HepG2 (cell line): ENCODE data around the gene ADGRD1. TPM values are rescaled to one million over a fixed set of nuclear protein-coding genes. Genes with fewer than 3 reads are reported as not detected.
"Not testable (repeated sequence)": the region's sequence is repeated elsewhere in the genome, so short reads cannot be mapped to it uniquely, and the experiment has no call there.

Source experiments
- ATAC-seq: fragments of 200-7000 bp; cut with Tn5 transposase; 3 replicates; pipeline ENCODE4 v1.9.1; 2020; ENCODE audit warnings: mild to moderate bottlenecking, moderate library complexity
- BruUV-seq: library from RNA; stranded (reverse); fragments of 400-500 nt; replicated peaks from 2 replicates; lab custom pipeline; 2021; lab: Mats Ljungman, UMichigan
- CTCF ChIA-PET: fragments of 300-600 bp; formaldehyde crosslinking; extraction: SDS; loops from one replicate; lab custom pipeline; 2021; ENCODE audit warnings: low total read pairs, inconsistent platforms, low intra/inter-chr PET ratio; lab: Yijun Ruan, JAX
- POLR2A ChIA-PET: fragments of 350-600 bp; sonication (Branson Sonifier 250); formaldehyde crosslinking; loops from one replicate; lab custom pipeline; 2020; ENCODE audit warnings: antibody characterized with exemption, inconsistent platforms; lab: Yijun Ruan, JAX
- DNase-seq: peaks from one replicate; pipeline ENCODE4 v3.0.0-alpha.2; 2015; ENCODE audit warnings: low spot score
- FAIRE-seq: peaks from 3 replicates; lab custom pipeline; 2011; peaks lifted over from hg19 to GRCh38; lab: Jason Lieb, UNC
- H2AFZ ChIP-seq: one replicate; pipeline ENCODE4 v1.6.1; 2011; ENCODE audit warnings: low read length, inconsistent platforms
- H3K27ac ChIP-seq: fragments of 300-600 bp; 3 replicates; pipeline ENCODE4 v1.8.0; 2011; ENCODE audit warnings: mixed run types, mild to moderate bottlenecking, mixed read lengths, low read length, inconsistent platforms; ENCODE audit not compliant: insufficient read depth; ENCODE audit errors: extremely low read length
- H3K27me3 ChIP-seq, 2 experiments: fragments of 200-600 bp in 1 of 2; 2 replicates in 1 of 2; 3 replicates in 1 of 2; pipeline versions ENCODE4 v1.6.0 to v1.8.0; 2011; ENCODE audit warnings: low read length in 2 of 2, mild to moderate bottlenecking in 2 of 2, moderate library complexity in 2 of 2, inconsistent platforms in 1 of 2; ENCODE audit not compliant: insufficient read depth in 2 of 2, control insufficient read depth in 1 of 2
- H3K36me3 ChIP-seq, 2 experiments: fragments of 200-600 bp in 1 of 2; replicated peaks in 1 of 2; 2 replicates in 1 of 2; 3 replicates in 1 of 2; pipeline versions ENCODE4 v1.5.1 to v1.8.0; 2011; ENCODE audit warnings: low read length in 2 of 2, inconsistent platforms in 1 of 2; ENCODE audit not compliant: insufficient read depth in 2 of 2, control insufficient read depth in 1 of 2
- H3K4me1 ChIP-seq: 2 replicates; pipeline ENCODE4 v1.5.1; 2012; ENCODE audit warnings: low read length, inconsistent platforms; ENCODE audit not compliant: insufficient read depth
- H3K4me2 ChIP-seq: 2 replicates; pipeline ENCODE4 v1.6.0; 2011; ENCODE audit warnings: low read depth, low read length, inconsistent platforms
- H3K4me3 ChIP-seq, 3 experiments: fragments of 200-600 bp in 1 of 3; sonication (generic), shearing (Covaris generic) in 1 of 3; replicated peaks in 1 of 3; 2 replicates each; pipeline ENCODE4 v1.5.1; 2011 to 2016; ENCODE audit warnings: low read length in 3 of 3, inconsistent platforms in 2 of 3, low read depth in 2 of 3, mild to moderate bottlenecking in 2 of 3, control low read depth in 1 of 3, mixed read lengths in 1 of 3; ENCODE audit not compliant: insufficient read depth in 1 of 3
- H3K79me2 ChIP-seq: one replicate; pipeline ENCODE4 v1.6.1; 2011; ENCODE audit warnings: low read length, inconsistent platforms; ENCODE audit not compliant: insufficient read depth
- H3K9ac ChIP-seq: 2 replicates; pipeline ENCODE4 v1.6.0; 2011; ENCODE audit warnings: mild to moderate bottlenecking, low read depth, low read length, inconsistent platforms; ENCODE audit not compliant: insufficient read depth
- H3K9me3 ChIP-seq: 2 replicates; pipeline ENCODE4 v1.5.1; 2012; ENCODE audit warnings: mild to moderate bottlenecking, low read length
- H4K20me1 ChIP-seq: 2 replicates; pipeline ENCODE4 v1.6.0; 2011; ENCODE audit warnings: inconsistent platforms, mild to moderate bottlenecking, low read length, moderate library complexity; ENCODE audit not compliant: insufficient read depth
- ARNT ChIP-seq: fragments of 450-650 bp; IDR thresholded peaks from 2 replicates; pipeline ENCODE4 v1.6.1; 2017
- CCDC6 ChIP-seq: sonication (generic); formaldehyde crosslinking; IDR thresholded peaks from 2 replicates; pipeline ENCODE4 v1.8.1; 2022; ENCODE audit warnings: mild to moderate bottlenecking, missing genetic modification reagents, moderate library complexity
- JUN ChIP-seq: sonication (generic); formaldehyde crosslinking; IDR thresholded peaks from 2 replicates; pipeline ENCODE4 v1.4.0; 2020; ENCODE audit warnings: mild to moderate bottlenecking, missing genetic modification reagents
- MBNL3 ChIP-seq: fragments of 250-450 bp; sonication (Bioruptor Pico); conservative IDR thresholded peaks from 2 replicates; pipeline ENCODE4 v1.8.0; 2022; ENCODE audit warnings: mild to moderate bottlenecking, inconsistent platforms
- MIER2 ChIP-seq: IDR thresholded peaks from 2 replicates; pipeline ENCODE4 v1.6.1; 2016; ENCODE audit warnings: missing biosample characterization, missing genetic modification reagents
- SRSF9 ChIP-seq: fragments of 200-400 bp; formaldehyde crosslinking; IDR thresholded peaks from 2 replicates; pipeline ENCODE4 v1.6.1; 2018; ENCODE audit warnings: borderline replicate concordance, mild to moderate bottlenecking, low read depth, low read length; ENCODE audit not compliant: insufficient read depth, poor library complexity, severe bottlenecking
- SYNCRIP ChIP-seq: fragments of 200-400 bp; formaldehyde crosslinking; IDR thresholded peaks from 2 replicates; pipeline ENCODE4 v1.6.1; 2018; ENCODE audit warnings: mild to moderate bottlenecking, low read depth, low read length; ENCODE audit not compliant: insufficient read depth
- THAP11 ChIP-seq: IDR thresholded peaks from 2 replicates; pipeline ENCODE4 v1.6.1; 2016; ENCODE audit warnings: missing biosample characterization, missing genetic modification reagents
- XBP1 ChIP-seq: sonication (generic); formaldehyde crosslinking; IDR thresholded peaks from 2 replicates; pipeline ENCODE4 v1.5.0; 2020; ENCODE audit warnings: missing genetic modification reagents
- ZBTB8A ChIP-seq: sonication (generic); formaldehyde crosslinking; IDR thresholded peaks from 2 replicates; pipeline ENCODE4 v1.4.0; 2020; ENCODE audit warnings: mild to moderate bottlenecking, low read depth, missing genetic modification reagents, borderline replicate concordance
- ZFP62 ChIP-seq: sonication (generic); formaldehyde crosslinking; IDR thresholded peaks from 2 replicates; pipeline ENCODE4 v1.4.0; 2020; ENCODE audit warnings: missing genetic modification reagents
- ZNF34 ChIP-seq: sonication (generic); formaldehyde crosslinking; IDR thresholded peaks from 2 replicates; pipeline ENCODE4 v1.4.0; 2020; ENCODE audit warnings: mild to moderate bottlenecking, missing genetic modification reagents, borderline replicate concordance
- WGBS: methylation state at CpG from one replicate; pipeline ENCODE4 v1.1.6; 2017; ENCODE audit warnings: low lambda C conversion rate; 5-methylcytosine and 5-hydroxymethylcytosine counted together
- in situ Hi-C: cut with HindIII; loops from 2 replicates; pipeline ENCODE4 v1.10.0; 2017; ENCODE audit warnings: low pct_unique_long_range_greater_than_20kb; ENCODE audit not compliant: extremely low pct_ligation_motif_present
- intact Hi-C: fragments of 100-400 bp; cut with micrococcal nuclease; formaldehyde crosslinking; loops from one replicate; pipeline ENCODE4 v1.10.0; 2022; ENCODE audit not compliant: unreplicated experiment
- polyA plus RNA-seq, 8 experiments: library from polyadenylated mRNA; depleted of rRNA in 3 of 8; stranded (reverse) in 7 of 8; unstranded in 1 of 8; fragments of >200 nt; fragmentation: Illumina TruSeq in 4 of 8; extraction: Trizol in 4 of 8; gene quantifications; 2 replicates each; pipeline versions ENCODE4 v1.2.1 to v1.2.3, GENCODE V29; 2011 to 2016; ENCODE audit warnings: low read depth in 4 of 8, missing spikeins in 1 of 8, mixed read lengths in 1 of 8; ENCODE audit not compliant: insufficient read depth in 1 of 8
- total RNA-seq, 5 experiments: library from RNA; depleted of rRNA; stranded (reverse); fragments of >200 nt; fragmentation: Illumina TruSeq; extraction: Trizol; gene quantifications; 2 replicates each; pipeline ENCODE4 v1.2.3, GENCODE V29; 2016; ENCODE audit warnings: low read depth in 1 of 5
- TF ChIP-seq, protein P1 (sequence below): IDR thresholded peaks from 2 replicates; pipeline ENCODE4 v1.6.1; 2016

The ADGRD1 gene
- total and polyA plus RNA-seq, 2 of the 13 experiments (the other 11 are each of a cell fraction or from before 2014, with no cell fraction given) = 0.46 to 12.4 TPM

DNA sequence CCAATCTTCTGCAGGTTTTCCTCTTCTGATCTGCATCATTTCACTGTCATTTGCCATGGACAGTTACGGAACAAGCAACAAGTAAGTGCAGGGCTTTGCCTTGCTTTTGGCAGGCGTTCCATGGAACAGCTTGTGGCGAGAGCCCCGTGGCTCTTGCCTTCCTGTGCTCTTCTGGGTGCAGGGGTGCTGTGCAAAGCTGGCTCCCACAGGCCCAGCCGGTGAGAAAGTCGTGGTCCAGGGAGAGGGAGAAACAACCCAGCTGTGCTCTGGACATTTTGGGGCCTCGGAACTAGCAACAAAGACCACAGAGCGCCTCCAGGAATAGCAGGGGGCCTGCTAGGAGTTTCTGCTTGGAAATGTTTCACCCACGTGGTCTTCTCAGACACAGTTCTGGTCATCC, 164.7 kb downstream of the ADGRD1 start:
- FAIRE-seq = no peak
- 77% methylated on average over 6 of the region's 9 CpGs for WGBS
- Histone ChIP-seq H3K36me3 (no peaks in the 10 kb centered on the region), H3K9me3 (no peaks in the 10 kb centered on the region), H3K9ac (no peak overlapping the region), H3K79me2 (no peaks in the 10 kb centered on the region), H3K4me3 (no peak overlapping the region), H3K27ac (no peak overlapping the region), H4K20me1 (no peaks in the 10 kb centered on the region)
- intact Hi-C loops = no loop called here
- BruUV-seq = no TSS peak
- in situ Hi-C loops = loop anchor here (25.0 kb wide), 1 partner anchor 719 kb away; the partner anchor contains the start of gene MMP17
- POLR2A ChIA-PET = no interaction called here
- TF ChIP-seq CCDC6 = no peak
- TF ChIP-seq, all 625 proteins: peak for 0
- ATAC-seq (no peak), DNase-seq (no peak)
- Histone ChIP-seq H3K4me1 (0 out of 2 replicates have a peak, but pooled peaks cover 6% of the 10 kb centered on the region), H3K27me3 (no peaks in the 10 kb centered on the region), H3K4me2 (no peak overlapping the region), H2AFZ (no peak overlapping the region)
- CTCF ChIA-PET = no interaction called here

DNA sequence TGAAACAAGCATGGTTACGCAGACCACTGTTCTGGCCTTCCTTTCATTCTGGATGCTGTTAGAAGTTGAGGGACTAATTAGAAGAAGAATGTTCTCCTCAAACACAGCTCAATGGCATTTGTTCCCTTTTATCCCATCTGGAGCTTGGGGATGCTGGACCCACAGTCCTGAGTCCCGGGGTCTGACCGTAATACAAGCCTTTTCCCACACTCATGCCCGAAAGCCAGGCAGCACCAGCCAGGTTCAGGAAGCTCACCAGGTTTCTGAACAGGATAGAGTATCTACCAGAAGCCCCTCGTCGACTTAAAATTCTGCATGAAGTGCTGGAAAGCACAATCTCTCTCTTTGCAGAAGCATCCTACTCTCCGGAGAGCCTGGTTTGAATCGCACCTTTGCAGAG, 165.6 kb downstream of the ADGRD1 start:
- intact Hi-C loops, H3K36me3 ChIP-seq, H3K27ac ChIP-seq, H3K27me3 ChIP-seq, FAIRE-seq, BruUV-seq, POLR2A ChIA-PET, H2AFZ ChIP-seq, ATAC-seq, H3K4me1 ChIP-seq, DNase-seq, CTCF ChIA-PET, H3K9ac ChIP-seq, H3K4me3 ChIP-seq, H3K9me3 ChIP-seq, H3K79me2 ChIP-seq, H3K4me2 ChIP-seq, H4K20me1 ChIP-seq: not testable (repeated sequence)
- 76% methylated on average over 7 of the region's 8 CpGs for WGBS
- in situ Hi-C loops = loop anchor here (25.0 kb wide), 1 partner anchor 718 kb away; the partner anchor contains the start of gene MMP17

DNA sequence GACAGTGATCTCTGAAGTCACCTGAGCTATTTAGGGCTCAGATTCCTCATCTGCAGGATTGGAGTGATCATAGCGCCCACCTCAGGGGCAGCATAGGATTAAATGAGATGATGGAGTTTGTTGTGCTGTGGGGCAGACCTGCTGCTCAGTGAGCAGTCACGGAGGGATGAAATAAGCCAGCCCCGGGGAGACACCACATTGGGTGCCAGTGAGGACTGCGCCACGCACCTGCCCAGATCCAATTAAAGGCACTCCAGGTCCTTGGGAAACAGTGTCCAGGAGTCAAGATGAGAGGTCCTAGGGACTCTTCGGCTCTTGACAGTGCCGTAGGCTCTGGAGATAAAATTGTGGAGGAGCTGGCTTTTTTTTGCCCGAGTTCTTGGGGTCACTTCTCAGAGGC, 166.2 kb downstream of the ADGRD1 start:
- intact Hi-C loops (no loop called here), in situ Hi-C loops (loop anchor here (25.0 kb wide), 1 partner anchor 717 kb away; the partner anchor contains the start of gene MMP17)
- TF ChIP-seq MIER2 (CRISPR knock-in tag) (no peak), ZFP62 (CRISPR knock-in tag) (no peak), JUN (no peak), XBP1 (CRISPR knock-in tag) (no peak), THAP11 (CRISPR knock-in tag) (no peak), ZBTB8A (CRISPR knock-in tag) (no peak), MBNL3 (CRISPR knock-in tag) (no peak), ARNT (no peak), ZNF34 (CRISPR knock-in tag) (no peak), SRSF9 (no peak), SYNCRIP (no peak)
- TF ChIP-seq, protein P1, sequence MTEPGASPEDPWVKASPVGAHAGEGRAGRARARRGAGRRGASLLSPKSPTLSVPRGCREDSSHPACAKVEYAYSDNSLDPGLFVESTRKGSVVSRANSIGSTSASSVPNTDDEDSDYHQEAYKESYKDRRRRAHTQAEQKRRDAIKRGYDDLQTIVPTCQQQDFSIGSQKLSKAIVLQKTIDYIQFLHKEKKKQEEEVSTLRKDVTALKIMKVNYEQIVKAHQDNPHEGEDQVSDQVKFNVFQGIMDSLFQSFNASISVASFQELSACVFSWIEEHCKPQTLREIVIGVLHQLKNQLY (CRISPR knock-in tag) = no peak

More for the DNA sequence above, 166.2 kb downstream of the ADGRD1 start:
- FAIRE-seq (no peak), ATAC-seq (no peak), DNase-seq (no peak)
- no peak overlapping the region for H3K27ac ChIP-seq
- no TSS peak for BruUV-seq
- H3K9me3 ChIP-seq = no peaks in the 10 kb centered on the region
- H3K36me3 ChIP-seq = no peaks in the 10 kb centered on the region
- no peak overlapping the region for H3K4me2 ChIP-seq
- POLR2A ChIA-PET = no interaction called here
- H3K4me3 ChIP-seq = no peak overlapping the region
- no peak overlapping the region for H2AFZ ChIP-seq
- H3K79me2 ChIP-seq = no peaks in the 10 kb centered on the region
- H3K9ac ChIP-seq = no peak overlapping the region
- WGBS = 83% methylated on average over 4 of the region's 8 CpGs
- no peaks in the 10 kb centered on the region for H3K27me3 ChIP-seq
- CTCF ChIA-PET = no interaction called here
- no peaks in the 10 kb centered on the region for H4K20me1 ChIP-seq
- 0 out of 2 replicates have a peak, but pooled peaks cover 1% of the 10 kb centered on the region for H3K4me1 ChIP-seq
